ENCODE data around the gene EVA1A. TPM values are rescaled to one million over a fixed set of nuclear protein-coding genes. Genes with fewer than 3 reads are reported as not detected.
"Not testable (repeated sequence)": the region's sequence is repeated elsewhere in the genome, so short reads cannot be mapped to it uniquely, and the experiment has no call there.

EVA1A gene
- total and polyA plus RNA-seq, 2 experiments from 2014 or later, result 4.6 to 7.9 TPM

- Histone ChIP-seq H3K27me3 (ENCODE audit: insufficient read depth) (no peaks in the 10 kb centered on the region), H3K4me1 (ENCODE audit: insufficient read depth) (0 out of 2 replicates have a peak, but pooled peaks cover 4% of the 10 kb centered on the region), H3K79me2 (replicated peaks; ENCODE audit: insufficient read depth) (no peaks in the 10 kb centered on the region), H3K4me2 (no peak overlapping the region), H3K27ac (ENCODE audit: low read depth) (no peak overlapping the region), H2AFZ (no peak overlapping the region), H3F3A (replicated peaks; ENCODE audit: low read depth) (no peaks in the 10 kb centered on the region), H3K9me2 (ENCODE audit: insufficient read depth) (0 out of 2 replicates have a peak, but pooled peaks cover 3% of the 10 kb centered on the region), H3K36me3 (ENCODE audit: insufficient read depth) (no peaks in the 10 kb centered on the region), H3K4me3 (no peak overlapping the region), H4K20me1 (replicated peaks; ENCODE audit: insufficient read depth) (no peaks in the 10 kb centered on the region)
- Mint-ChIP-seq H3K9me3 (peaks cover 2% of the 10 kb centered on the region; the same call in 1 of the 3 replicates), H3K4me3 (no peak overlapping the region), H3K36me3 (ENCODE audit: low read depth) (no peaks in the 10 kb centered on the region), H3K4me1 (peaks cover 9% of the 10 kb centered on the region), H3K27me3 (ENCODE audit: insufficient read depth, low read depth, poor library complexity) (peaks cover 2% of the 10 kb centered on the region), H3K27ac (no peak overlapping the region)
- ATAC-seq (peak; percentile 66), DNase-seq (ENCODE audit: low spot score) (peak; percentile 37)
- TF ChIP-seq CTCF (conservative IDR thresholded peaks at IDR 0.05; ENCODE audit: low read depth in 2 of 2), result peak; percentile 40 to 53
- no peak for TF ChIP-seq STAT1 (IDR thresholded peaks at IDR 0.05; ENCODE audit: unreplicated experiment)
These were observed 79.5 kb downstream of the EVA1A start for GRCh38 chr2:75480971-75481836.

- not testable (repeated sequence) for H3F3A ChIP-seq (replicated peaks; ENCODE audit: low read depth); H3K9me2 ChIP-seq (ENCODE audit: insufficient read depth); H3K79me2 ChIP-seq (replicated peaks; ENCODE audit: insufficient read depth); H3K27me3 ChIP-seq (ENCODE audit: insufficient read depth); H3K27ac ChIP-seq (ENCODE audit: low read depth); H3K4me3 ChIP-seq; ATAC-seq; H3K27me3 Mint-ChIP-seq (ENCODE audit: insufficient read depth, low read depth, poor library complexity); H2AFZ ChIP-seq; H3K36me3 ChIP-seq (ENCODE audit: insufficient read depth); H3K9me3 Mint-ChIP-seq; H3K4me2 ChIP-seq; H3K36me3 Mint-ChIP-seq (ENCODE audit: low read depth); H3K4me3 Mint-ChIP-seq; H4K20me1 ChIP-seq (replicated peaks; ENCODE audit: insufficient read depth); DNase-seq (ENCODE audit: low spot score)
- peaks cover 11% of the 10 kb centered on the region; the same call in 1 of the 2 replicates for H3K4me1 ChIP-seq (ENCODE audit: insufficient read depth)
- H3K27ac Mint-ChIP-seq, result peak overlapping the region; percentile 45; the same call in 1 of the 2 replicates
- H3K4me1 Mint-ChIP-seq, result peaks cover 25% of the 10 kb centered on the region
These were observed 83.0 kb downstream of the EVA1A start for GRCh38 chr2:75477696-75478095.

- H2AFZ ChIP-seq, result no peak overlapping the region
- Mint-ChIP-seq H3K9me3 (no peaks in the 10 kb centered on the region), H3K4me3 (no peak overlapping the region), H3K27ac (no peak overlapping the region), H3K36me3 (ENCODE audit: low read depth) (no peaks in the 10 kb centered on the region), H3K4me1 (peaks cover 26% of the 10 kb centered on the region), H3K27me3 (ENCODE audit: insufficient read depth, low read depth, poor library complexity) (peaks cover 2% of the 10 kb centered on the region)
- H3K27me3 ChIP-seq (ENCODE audit: insufficient read depth), result no peaks in the 10 kb centered on the region
- H3K36me3 ChIP-seq (ENCODE audit: insufficient read depth), result no peaks in the 10 kb centered on the region
- no peaks in the 10 kb centered on the region for H3F3A ChIP-seq (replicated peaks; ENCODE audit: low read depth)
- no peaks in the 10 kb centered on the region for H3K9me2 ChIP-seq (ENCODE audit: insufficient read depth)
- H3K4me1 ChIP-seq (ENCODE audit: insufficient read depth), result peaks cover 12% of the 10 kb centered on the region; the same call in 1 of the 2 replicates
- H3K4me3 ChIP-seq, result no peak overlapping the region
- ATAC-seq (no peak), DNase-seq (ENCODE audit: low spot score) (no peak)
- no peaks in the 10 kb centered on the region for H4K20me1 ChIP-seq (replicated peaks; ENCODE audit: insufficient read depth)
- H3K4me2 ChIP-seq, result no peak overlapping the region
- no peaks in the 10 kb centered on the region for H3K79me2 ChIP-seq (replicated peaks; ENCODE audit: insufficient read depth)
- H3K27ac ChIP-seq (ENCODE audit: low read depth), result no peak overlapping the region
- no peak for TF ChIP-seq EZH2 (IDR thresholded peaks at IDR 0.05; ENCODE audit: low read depth, unreplicated experiment)
- TF ChIP-seq CTCF (conservative IDR thresholded peaks at IDR 0.05; ENCODE audit: low read depth in 2 of 2), result no peak
- TF ChIP-seq POLR2AphosphoS5 (IDR thresholded peaks at IDR 0.05; ENCODE audit: low read depth), result no peak
- no peak for TF ChIP-seq EZH2phosphoT487 (IDR thresholded peaks at IDR 0.05; ENCODE audit: unreplicated experiment)
- TF ChIP-seq CREB1 (CRISPR knock-in tag; IDR thresholded peaks at IDR 0.05; ENCODE audit: low read depth), result no peak
These were observed 84.0 kb downstream of the EVA1A start for GRCh38 chr2:75476761-75477160.
